Esophagus muscularis mucosa (tissue), 4 donors: ENCODE results near the gene SLC24A2. TPM values are rescaled to one million over a fixed set of nuclear protein-coding genes. Genes with fewer than 3 reads are reported as not detected.

ENCODE experiments used
- DNase-seq: peaks from one replicate; pipeline ENCODE4 v3.0.0-alpha.2; 2017; ENCODE audit errors: extremely low spot score
- H3K27ac ChIP-seq, 4 donors: fragments of 200-600 bp; sonication (generic); replicated peaks in 1 of 4; 1 replicate in 3 of 4; 2 replicates in 1 of 4; pipeline ENCODE4 v1.5.1; 2016 to 2019; ENCODE audit warnings: mild to moderate bottlenecking in 1 of 4
- H3K27me3 ChIP-seq, 4 donors: fragments of 200-600 bp; sonication (generic); one replicate each; pipeline versions ENCODE4 v1.5.1 to v1.6.0; 2016 to 2019
- H3K36me3 ChIP-seq, 4 donors: fragments of 200-600 bp; sonication (generic); one replicate each; pipeline ENCODE4 v1.5.1; 2016 to 2019
- H3K4me1 ChIP-seq, 4 donors: fragments of 200-600 bp; sonication (generic); one replicate each; pipeline ENCODE4 v1.5.1; 2016 to 2019
- H3K4me3 ChIP-seq, 4 donors: fragments of 200-600 bp; sonication (generic); 1 replicate in 2 of 4; 2 replicates in 2 of 4; pipeline ENCODE4 v1.5.1; 2016 to 2019; ENCODE audit warnings: mild to moderate bottlenecking in 4 of 4, moderate library complexity in 1 of 4
- H3K9me3 ChIP-seq, 4 donors: fragments of 200-600 bp; sonication (generic); 1 replicate in 3 of 4; 2 replicates in 1 of 4; pipeline ENCODE4 v1.5.1; 2016 to 2019
- EP300 ChIP-seq: sonication (generic); formaldehyde crosslinking; IDR thresholded peaks from one replicate; pipeline ENCODE4 v1.6.1; 2017; ENCODE audit warnings: antibody characterized with exemption
- POLR2A ChIP-seq: fragments of 450-650 bp; IDR thresholded peaks from one replicate; pipeline ENCODE4 v1.6.1; 2017; ENCODE audit warnings: antibody characterized with exemption, moderate library complexity, mild to moderate bottlenecking, low read depth
- POLR2AphosphoS5 ChIP-seq, 2 donors: sonication (generic); formaldehyde crosslinking; IDR thresholded peaks; one replicate each; pipeline ENCODE4 v1.6.1; 2017; ENCODE audit warnings: antibody characterized with exemption in 2 of 2
- WGBS: methylation state at CpG from one replicate; pipeline ENCODE4 v1.1.5; 2018; 5-methylcytosine and 5-hydroxymethylcytosine counted together
- intact Hi-C: fragments of 100-400 bp; cut with DNase I; formaldehyde crosslinking; loops from one replicate; pipeline ENCODE4 v1.15.1; 2023
- total RNA-seq, 4 donors: library from RNA; depleted of rRNA; stranded (reverse); fragments of >200 nt; gene quantifications; one replicate each; pipeline versions ENCODE4 v1.1.0 to v1.2.1, GENCODE V29; 2016
- TF ChIP-seq, protein P1 (sequence below), 3 experiments: fragments of 200-600 bp in 2 of 3; fragments of 450-650 bp in 1 of 3; sonication (generic) in 2 of 3; IDR thresholded peaks; one replicate each; pipeline ENCODE4 v1.5.1; 2017 to 2019; ENCODE audit warnings: antibody characterized with exemption in 3 of 3, mild to moderate bottlenecking in 2 of 3, moderate library complexity in 1 of 3

The SLC24A2 gene
- total RNA-seq, 4 donors from 2014 or later, result under 0.01 to 0.13 (median 0.06) TPM; not detected in 1

DNA sequence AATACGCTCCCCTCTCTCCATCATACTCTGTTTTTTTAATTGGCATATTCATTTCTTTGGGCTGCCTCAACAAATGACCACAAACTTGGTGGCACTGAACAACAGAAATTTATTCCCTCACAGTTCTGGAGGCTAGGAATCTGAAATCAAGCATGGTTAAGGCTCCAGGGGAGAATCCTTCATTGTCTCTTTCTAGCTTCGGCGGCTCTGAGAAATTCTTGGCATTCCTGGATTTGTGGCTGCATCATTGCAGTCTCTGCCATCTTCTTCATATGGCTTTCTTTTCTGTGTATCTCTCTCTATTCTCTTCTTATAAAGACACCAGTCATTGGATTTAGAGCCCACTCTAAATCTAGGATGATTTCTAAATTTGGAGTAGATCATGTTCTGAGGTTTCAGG lies 10.9 kb upstream of the SLC24A2 start:
- Histone ChIP-seq H3K9me3 (no peaks in the 10 kb centered on the region), H3K36me3 (no peaks in the 10 kb centered on the region), H3K4me3 (no peak overlapping the region), H3K27me3 (no peaks in the 10 kb centered on the region), H3K27ac (no peak overlapping the region), H3K4me1 (no peaks in the 10 kb centered on the region)
- no peak for DNase-seq
- intact Hi-C loops, result no loop called here
- TF ChIP-seq, protein P1, sequence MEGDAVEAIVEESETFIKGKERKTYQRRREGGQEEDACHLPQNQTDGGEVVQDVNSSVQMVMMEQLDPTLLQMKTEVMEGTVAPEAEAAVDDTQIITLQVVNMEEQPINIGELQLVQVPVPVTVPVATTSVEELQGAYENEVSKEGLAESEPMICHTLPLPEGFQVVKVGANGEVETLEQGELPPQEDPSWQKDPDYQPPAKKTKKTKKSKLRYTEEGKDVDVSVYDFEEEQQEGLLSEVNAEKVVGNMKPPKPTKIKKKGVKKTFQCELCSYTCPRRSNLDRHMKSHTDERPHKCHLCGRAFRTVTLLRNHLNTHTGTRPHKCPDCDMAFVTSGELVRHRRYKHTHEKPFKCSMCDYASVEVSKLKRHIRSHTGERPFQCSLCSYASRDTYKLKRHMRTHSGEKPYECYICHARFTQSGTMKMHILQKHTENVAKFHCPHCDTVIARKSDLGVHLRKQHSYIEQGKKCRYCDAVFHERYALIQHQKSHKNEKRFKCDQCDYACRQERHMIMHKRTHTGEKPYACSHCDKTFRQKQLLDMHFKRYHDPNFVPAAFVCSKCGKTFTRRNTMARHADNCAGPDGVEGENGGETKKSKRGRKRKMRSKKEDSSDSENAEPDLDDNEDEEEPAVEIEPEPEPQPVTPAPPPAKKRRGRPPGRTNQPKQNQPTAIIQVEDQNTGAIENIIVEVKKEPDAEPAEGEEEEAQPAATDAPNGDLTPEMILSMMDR (IDR thresholded peaks at IDR 0.05), result no peak
- TF ChIP-seq EP300 (no peak), POLR2AphosphoS5 (IDR thresholded peaks at IDR 0.05) (no peak), POLR2A (no peak)
- 34% methylated on average over 3 of the region's 3 CpGs for WGBS

DNA sequence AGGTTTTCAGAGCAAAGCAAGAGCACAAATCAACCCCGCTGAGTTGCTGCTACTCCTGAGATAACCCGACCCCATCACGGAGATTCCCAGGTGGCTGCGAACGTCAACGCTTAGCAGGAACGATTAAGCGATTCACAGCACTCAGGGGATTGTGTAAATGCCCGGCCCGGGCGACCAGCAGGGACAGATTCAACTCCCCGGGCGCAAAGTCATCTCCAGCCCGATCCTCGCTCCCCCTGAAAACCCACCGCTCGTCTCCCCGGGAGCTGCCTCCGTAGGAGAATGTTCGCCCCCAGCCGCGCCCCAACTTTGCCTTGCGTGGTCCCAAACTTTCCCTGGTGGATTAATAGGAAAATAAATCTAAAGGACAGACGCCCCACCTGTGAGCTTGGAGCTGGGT lies 685 bp downstream of the SLC24A2 start:
- intact Hi-C loops, result no loop called here
- no peak for DNase-seq
- Histone ChIP-seq H3K4me3 (peak overlapping the region in 2 of 4 donors; percentile 32 to 37), H3K4me1 (peaks cover 0 to 15% (median 12%) of the 10 kb centered on the region in 4 donors), H3K36me3 (no peaks in the 10 kb centered on the region), H3K27me3 (peaks cover 0 to 37% (median 11%) of the 10 kb centered on the region in 4 donors), H3K27ac (no peak overlapping the region), H3K9me3 (no peaks in the 10 kb centered on the region)
- under 1% methylated on average over 20 of the region's 24 CpGs for WGBS
- TF ChIP-seq POLR2AphosphoS5 (IDR thresholded peaks at IDR 0.05) (no peak), EP300 (no peak), POLR2A (no peak)
- TF ChIP-seq, protein P1 (IDR thresholded peaks at IDR 0.05), result no peak

DNA sequence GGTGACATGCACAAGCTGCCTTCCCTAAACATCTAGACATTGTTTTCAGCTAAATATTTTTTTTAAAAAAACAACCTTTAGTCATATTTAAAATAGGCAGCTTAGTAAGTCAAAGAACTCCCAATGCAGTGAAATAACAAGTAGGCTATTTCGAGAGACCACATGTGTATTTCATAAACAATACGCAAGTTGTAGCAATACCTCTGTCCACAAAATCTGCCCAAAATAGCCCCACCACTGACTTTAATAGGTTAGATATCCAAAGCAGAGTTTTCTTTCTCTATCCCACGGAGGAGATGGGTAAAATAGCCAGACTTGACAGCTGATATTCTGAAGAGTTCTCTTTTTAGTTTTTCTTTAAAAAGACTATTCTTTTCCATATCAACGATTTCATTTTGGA lies 1.2 kb downstream of the SLC24A2 start:
- Histone ChIP-seq H3K27ac (no peak overlapping the region), H3K36me3 (no peaks in the 10 kb centered on the region), H3K4me1 (peaks cover 0 to 15% (median 12%) of the 10 kb centered on the region in 4 donors), H3K9me3 (no peaks in the 10 kb centered on the region), H3K4me3 (no peak overlapping the region), H3K27me3 (peaks cover 0 to 37% (median 11%) of the 10 kb centered on the region in 4 donors)
- DNase-seq, result no peak
- 21% methylated on average over 4 of the region's 4 CpGs for WGBS
- intact Hi-C loops, result no loop called here
- TF ChIP-seq POLR2A (no peak), EP300 (no peak), POLR2AphosphoS5 (IDR thresholded peaks at IDR 0.05) (no peak)
- TF ChIP-seq, protein P1 (IDR thresholded peaks at IDR 0.05), result no peak

- intact Hi-C loops, result no loop called here
- H3K27ac ChIP-seq, result no peak overlapping the region
Measured at GRCh38 chr9:19785230-19785629, 3.6 kb downstream of the SLC24A2 start.

More at GRCh38 chr9:19785230-19785629, 3.6 kb downstream of the SLC24A2 start:
- Histone ChIP-seq H3K36me3 (no peaks in the 10 kb centered on the region), H3K4me1 (peaks cover 0 to 15% (median 12%) of the 10 kb centered on the region in 4 donors), H3K27me3 (peaks cover 0 to 37% (median 11%) of the 10 kb centered on the region in 4 donors), H3K9me3 (no peaks in the 10 kb centered on the region), H3K4me3 (no peak overlapping the region)
- TF ChIP-seq POLR2A (no peak), POLR2AphosphoS5 (IDR thresholded peaks at IDR 0.05) (no peak), EP300 (no peak)
- TF ChIP-seq, protein P1 (IDR thresholded peaks at IDR 0.05), result no peak
- WGBS, result 84% methylated on average over 1 of the region's 1 CpG
- DNase-seq, result no peak
